Endometrial microvascular endothelial cells (primary cell): ENCODE data around the gene ZNF92. TPM values are rescaled to one million over a fixed set of nuclear protein-coding genes. Genes with fewer than 3 reads are reported as not detected.
"Not testable (repeated sequence)": the region's sequence is repeated elsewhere in the genome, so short reads cannot be mapped to it uniquely, and the experiment has no call there.

ENCODE experiments used
- in situ Hi-C: cut with HindIII; loops from 2 replicates; pipeline ENCODE4 v1.10.0; 2017; ENCODE audit warnings: low sequenced_read_pairs, low pct_unique_long_range_greater_than_20kb; ENCODE audit errors: inconsistent ontology term
- total RNA-seq: library from RNA; depleted of rRNA; stranded (reverse); fragments of >200 nt; gene quantifications from one replicate; pipeline ENCODE4 v1.2.3, GENCODE V29; 2015; ENCODE audit errors: inconsistent ontology term

Gene ZNF92
- total RNA-seq: 10.2 TPM

GRCh38 chr7:65373608-65374351 is at the start of gene ZNF92:
Gene ZNF92 (plus strand): TSS chr7:65373855. CDS start chr7:65373998, 143 bp downstream.
- in situ Hi-C loops: no loop called here

GRCh38 chr7:65325793-65326432 is 47.7 kb upstream of the ZNF92 start:
- in situ Hi-C loops: no loop called here

GRCh38 chr7:65338346-65338745 is 35.3 kb upstream of the ZNF92 start:
- in situ Hi-C loops: no loop called here

- in situ Hi-C loops: no loop called here
Observed at GRCh38 chr7:65339257-65339656, 34.4 kb upstream of the ZNF92 start.

GRCh38 chr7:65342723-65343629 is 30.7 kb upstream of the ZNF92 start:
- in situ Hi-C loops: no loop called here

- in situ Hi-C loops: not testable (repeated sequence)
Observed at GRCh38 chr7:65344541-65344940, 29.1 kb upstream of the ZNF92 start.

- in situ Hi-C loops: no loop called here
Observed at GRCh38 chr7:65354263-65354662, 19.4 kb upstream of the ZNF92 start.

GRCh38 chr7:65369843-65370242 is 3.8 kb upstream of the ZNF92 start:
- in situ Hi-C loops: no loop called here

GRCh38 chr7:65371468-65371867 is 2.2 kb upstream of the ZNF92 start:
- in situ Hi-C loops: no loop called here

- in situ Hi-C loops: no loop called here
Observed at GRCh38 chr7:65379318-65379717, 5.7 kb downstream of the ZNF92 start.

GRCh38 chr7:65381742-65382141 is 8.1 kb downstream of the ZNF92 start:
- in situ Hi-C loops: no loop called here

- in situ Hi-C loops: no loop called here
Observed at GRCh38 chr7:65382452-65382851, 8.8 kb downstream of the ZNF92 start.

GRCh38 chr7:65387891-65388290 is 14.2 kb downstream of the ZNF92 start:
- in situ Hi-C loops: no loop called here

- in situ Hi-C loops: no loop called here
Observed at GRCh38 chr7:65390588-65390987, 16.9 kb downstream of the ZNF92 start.

GRCh38 chr7:65397730-65398142 is 24.1 kb downstream of the ZNF92 start:
- in situ Hi-C loops: no loop called here

GRCh38 chr7:65398671-65399070 is 25.0 kb downstream of the ZNF92 start:
- in situ Hi-C loops: not testable (repeated sequence)

- in situ Hi-C loops: not testable (repeated sequence)
Observed at GRCh38 chr7:65399101-65399500, 25.4 kb downstream of the ZNF92 start.

- in situ Hi-C loops: no loop called here
Observed at GRCh38 chr7:65404020-65404419, 30.4 kb downstream of the ZNF92 start.

GRCh38 chr7:65406706-65407105 is 33.1 kb downstream of the ZNF92 start:
- in situ Hi-C loops: not testable (repeated sequence)
